ENCODE results near the gene COL4A2. TPM values are rescaled to one million over a fixed set of nuclear protein-coding genes. Genes with fewer than 3 reads are reported as not detected.
A peak's percentile ranks its signal among the peaks of the same experiment; 100 is the strongest.

COL4A2 gene
- polyA plus RNA-seq (2013, experiment 1 of 4): 127 TPM
- 125 TPM for polyA plus RNA-seq (2013, experiment 2 of 4)
- 124 TPM for polyA plus RNA-seq (2013, experiment 3 of 4)
- 132 TPM for polyA plus RNA-seq (2013, experiment 4 of 4)

GRCh38 chr13:110306960-110307766, at the start of gene COL4A2, which contains the start of gene COL4A1:
Gene COL4A2, plus strand, starts transcription at chr13:110307284. Its CDS starts 620 bp downstream, at chr13:110307904.
Gene COL4A1, minus strand, starts transcription at chr13:110307157. Its CDS starts 130 bp downstream, at chr13:110307027.
- H3K4me1 ChIP-seq (ENCODE audit: control insufficient read depth, insufficient read depth, low read length): peaks cover 22% of the 10 kb centered on the region

GRCh38 chr13:110257408-110257807, 49.7 kb upstream of the COL4A2 start:
- Histone ChIP-seq H3K27me3 (ENCODE audit: control insufficient read depth, insufficient read depth, low read length, poor library complexity, severe bottlenecking) (no peaks in the 10 kb centered on the region), H3K4me1 (ENCODE audit: control insufficient read depth, insufficient read depth, low read length) (no peaks in the 10 kb centered on the region), H3K4me3 (ENCODE audit: insufficient read depth, low read depth, low read length) (no peak overlapping the region), H3K36me3 (ENCODE audit: control insufficient read depth, insufficient read depth, low read length) (no peaks in the 10 kb centered on the region), H3K9me3 (ENCODE audit: control insufficient read depth, low read length) (no peaks in the 10 kb centered on the region), H3K27ac (ENCODE audit: insufficient read depth, low read depth, low read length, poor library complexity, severe bottlenecking) (no peak overlapping the region)
- 90 to 99% methylated on average over 3 of the region's 3 CpGs for WGBS, 2 experiments

More at GRCh38 chr13:110306960-110307766, at the start of gene COL4A2, which contains the start of gene COL4A1:
- peaks cover 8% of the 10 kb centered on the region for H3K27me3 ChIP-seq (ENCODE audit: control insufficient read depth, insufficient read depth, low read length, poor library complexity, severe bottlenecking)
- WGBS, 2 experiments: 0 to 1% methylated on average over 96 of the region's 96 CpGs
- no peaks in the 10 kb centered on the region for H3K9me3 ChIP-seq (ENCODE audit: control insufficient read depth, low read length)
- H3K27ac ChIP-seq (ENCODE audit: insufficient read depth, low read depth, low read length, poor library complexity, severe bottlenecking): peak within 1 kb of the TSS; percentile 68
- peak within 1 kb of the TSS; percentile 78 for H3K4me3 ChIP-seq (ENCODE audit: insufficient read depth, low read depth, low read length)
- peaks cover 5% of the 10 kb centered on the region for H3K36me3 ChIP-seq (ENCODE audit: control insufficient read depth, insufficient read depth, low read length)

DNA sequence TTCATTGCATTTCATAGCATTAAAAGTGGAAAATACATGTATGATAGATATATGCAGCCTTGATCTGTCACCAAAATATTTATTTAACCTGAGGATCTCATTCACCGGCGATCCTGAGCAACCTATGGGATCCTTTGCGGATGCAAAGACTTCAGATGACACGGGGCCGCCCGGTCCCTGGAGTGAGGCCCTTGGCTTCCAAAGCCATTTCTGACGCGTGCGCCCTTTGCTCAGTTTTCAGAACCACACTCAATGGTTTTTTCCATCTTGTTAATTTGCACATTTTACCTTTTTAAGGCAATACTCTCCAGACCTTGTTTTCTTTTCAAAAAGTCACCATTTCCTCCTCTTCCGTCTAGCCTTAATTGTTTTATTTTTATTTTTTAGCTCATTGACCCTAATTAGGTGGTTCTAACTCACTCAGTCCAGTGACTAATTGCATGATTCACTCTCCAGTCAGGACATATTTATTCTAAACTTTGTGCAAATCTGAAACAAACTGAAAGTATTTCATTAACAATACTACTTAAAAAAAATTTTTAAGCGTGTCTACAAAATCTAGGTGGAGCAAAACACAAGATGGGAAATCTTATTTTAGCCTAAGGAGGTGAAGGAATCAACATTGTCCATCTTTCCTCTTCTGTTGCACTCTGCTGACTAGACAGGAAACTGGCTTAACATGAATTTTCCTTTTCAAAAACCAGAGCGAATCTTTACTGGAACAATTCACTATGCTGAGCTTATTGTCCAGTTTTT, 48.0 kb upstream of the COL4A2 start:
- H3K4me3 ChIP-seq (ENCODE audit: insufficient read depth, low read depth, low read length): no peak overlapping the region
- H3K4me1 ChIP-seq (ENCODE audit: control insufficient read depth, insufficient read depth, low read length): no peaks in the 10 kb centered on the region
- no peaks in the 10 kb centered on the region for H3K27me3 ChIP-seq (ENCODE audit: control insufficient read depth, insufficient read depth, low read length, poor library complexity, severe bottlenecking)
- H3K9me3 ChIP-seq (ENCODE audit: control insufficient read depth, low read length): no peaks in the 10 kb centered on the region
- WGBS, 2 experiments: 94% methylated on average over 12 of the region's 12 CpGs
- no peaks in the 10 kb centered on the region for H3K36me3 ChIP-seq (ENCODE audit: control insufficient read depth, insufficient read depth, low read length)
- no peak overlapping the region for H3K27ac ChIP-seq (ENCODE audit: insufficient read depth, low read depth, low read length, poor library complexity, severe bottlenecking)

GRCh38 chr13:110259651-110260050, 47.4 kb upstream of the COL4A2 start:
- H3K36me3 ChIP-seq (ENCODE audit: control insufficient read depth, insufficient read depth, low read length): no peaks in the 10 kb centered on the region
- no peaks in the 10 kb centered on the region for H3K27me3 ChIP-seq (ENCODE audit: control insufficient read depth, insufficient read depth, low read length, poor library complexity, severe bottlenecking)
- H3K4me3 ChIP-seq (ENCODE audit: insufficient read depth, low read depth, low read length): no peak overlapping the region
- H3K9me3 ChIP-seq (ENCODE audit: control insufficient read depth, low read length): no peaks in the 10 kb centered on the region
- WGBS, 2 experiments: 93 to 95% methylated on average over 5 to 6 of the region's 6 CpGs
- H3K4me1 ChIP-seq (ENCODE audit: control insufficient read depth, insufficient read depth, low read length): peaks cover 1% of the 10 kb centered on the region
- H3K27ac ChIP-seq (ENCODE audit: insufficient read depth, low read depth, low read length, poor library complexity, severe bottlenecking): no peak overlapping the region

DNA sequence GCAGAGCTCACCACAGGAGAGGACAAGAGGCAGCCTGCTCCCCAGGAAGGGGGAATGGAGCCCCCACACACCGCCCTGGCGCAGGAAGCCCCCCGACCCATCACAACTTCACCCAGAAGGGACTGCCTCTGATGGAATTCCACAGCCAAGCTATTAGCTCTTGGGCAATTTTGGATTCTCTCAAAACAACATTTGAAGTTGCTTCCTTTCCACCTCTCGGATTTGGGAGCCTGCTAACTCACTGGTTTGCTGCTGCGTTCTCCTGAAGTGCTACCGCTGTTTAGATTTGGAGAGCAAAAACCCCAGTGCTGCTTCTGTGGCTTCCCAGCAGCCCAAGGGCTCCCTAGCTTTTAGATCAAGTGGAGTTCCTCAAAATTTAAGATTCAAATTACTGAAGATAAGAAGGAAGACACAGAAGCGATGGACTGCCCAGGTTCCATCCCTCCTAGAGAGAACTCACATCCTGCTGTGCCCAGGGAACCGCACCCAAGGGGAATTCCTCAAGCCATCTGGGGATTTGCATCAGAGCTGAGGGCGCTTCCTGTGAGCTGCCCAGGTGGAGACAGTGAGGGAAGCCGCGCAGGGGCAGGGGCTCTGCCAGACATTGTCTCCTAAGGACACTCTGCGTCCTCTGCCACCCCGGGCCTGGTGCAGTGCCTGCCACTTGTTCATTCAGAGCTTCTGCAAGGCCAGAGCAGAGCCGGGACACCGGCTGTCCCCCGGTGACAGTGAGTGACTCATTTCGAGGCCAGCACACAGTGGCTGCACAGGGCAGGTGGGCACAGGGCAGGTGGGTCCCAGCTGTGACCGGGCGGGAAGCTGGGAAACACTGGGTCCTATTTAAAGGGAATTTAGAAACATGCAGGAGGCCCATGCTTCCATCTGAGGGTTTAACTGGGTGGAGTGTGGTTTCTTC, 45.7 kb upstream of the COL4A2 start:
- peaks cover 14% of the 10 kb centered on the region for H3K4me1 ChIP-seq (ENCODE audit: control insufficient read depth, insufficient read depth, low read length)
- no peak overlapping the region for H3K27ac ChIP-seq (ENCODE audit: insufficient read depth, low read depth, low read length, poor library complexity, severe bottlenecking)
- H3K9me3 ChIP-seq (ENCODE audit: control insufficient read depth, low read length): no peaks in the 10 kb centered on the region
- WGBS, 2 experiments: 78 to 79% methylated on average over 19 of the region's 19 CpGs
- H3K27me3 ChIP-seq (ENCODE audit: control insufficient read depth, insufficient read depth, low read length, poor library complexity, severe bottlenecking): no peaks in the 10 kb centered on the region
- H3K4me3 ChIP-seq (ENCODE audit: insufficient read depth, low read depth, low read length): no peak overlapping the region
- H3K36me3 ChIP-seq (ENCODE audit: control insufficient read depth, insufficient read depth, low read length): no peaks in the 10 kb centered on the region

- Histone ChIP-seq H3K27ac (ENCODE audit: insufficient read depth, low read depth, low read length, poor library complexity, severe bottlenecking) (no peak overlapping the region), H3K4me3 (ENCODE audit: insufficient read depth, low read depth, low read length) (no peak overlapping the region), H3K36me3 (ENCODE audit: control insufficient read depth, insufficient read depth, low read length) (no peaks in the 10 kb centered on the region), H3K4me1 (ENCODE audit: control insufficient read depth, insufficient read depth, low read length) (peaks cover 20% of the 10 kb centered on the region), H3K9me3 (ENCODE audit: control insufficient read depth, low read length) (no peaks in the 10 kb centered on the region), H3K27me3 (ENCODE audit: control insufficient read depth, insufficient read depth, low read length, poor library complexity, severe bottlenecking) (no peaks in the 10 kb centered on the region)
- whole genome bisulfite sequencing, 2 experiments: 90 to 92% methylated on average over 11 of the region's 11 CpGs
Observed at GRCh38 chr13:110262082-110262436, 45.0 kb upstream of the COL4A2 start.

DNA sequence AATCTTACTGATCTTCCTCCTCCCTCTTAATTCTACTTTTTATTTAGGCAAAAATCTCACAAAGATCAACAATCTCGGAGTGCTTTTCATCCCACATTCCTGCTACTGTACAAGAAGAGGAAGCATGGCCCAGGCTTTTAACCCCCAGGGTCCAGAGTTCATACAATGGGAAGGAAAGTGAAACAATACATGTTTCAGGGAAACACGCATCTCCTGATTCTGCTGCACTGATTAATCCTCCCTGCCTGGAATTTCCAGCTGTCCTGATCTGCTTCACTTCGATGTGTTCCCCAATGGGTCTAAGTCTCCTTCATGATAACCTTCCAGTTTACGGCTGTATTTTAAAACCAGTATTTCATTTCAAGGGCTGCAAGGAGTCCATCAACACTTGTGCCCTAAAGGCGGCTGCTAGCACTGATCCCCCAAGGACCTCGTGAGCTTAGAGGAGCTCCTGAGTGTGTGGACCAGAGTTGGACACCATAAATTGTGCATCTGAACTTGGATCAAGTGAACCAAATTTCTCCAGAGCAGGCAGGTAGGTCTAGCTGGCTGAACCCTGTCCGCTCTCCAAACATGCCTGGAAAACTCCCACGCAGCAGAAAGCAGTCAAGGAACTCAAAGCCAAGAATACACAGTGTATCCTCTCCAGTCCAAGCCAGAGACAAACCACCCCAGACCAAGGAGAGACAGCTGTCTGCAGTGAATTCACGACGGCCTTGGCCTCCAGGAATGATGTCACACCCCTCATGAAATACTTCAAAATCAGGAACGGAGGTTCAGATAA, 44.4 kb upstream of the COL4A2 start:
- Histone ChIP-seq H3K9me3 (ENCODE audit: control insufficient read depth, low read length) (no peaks in the 10 kb centered on the region), H3K4me3 (ENCODE audit: insufficient read depth, low read depth, low read length) (no peak overlapping the region), H3K4me1 (ENCODE audit: control insufficient read depth, insufficient read depth, low read length) (peaks cover 22% of the 10 kb centered on the region), H3K27ac (ENCODE audit: insufficient read depth, low read depth, low read length, poor library complexity, severe bottlenecking) (no peak overlapping the region), H3K36me3 (ENCODE audit: control insufficient read depth, insufficient read depth, low read length) (no peaks in the 10 kb centered on the region), H3K27me3 (ENCODE audit: control insufficient read depth, insufficient read depth, low read length, poor library complexity, severe bottlenecking) (no peaks in the 10 kb centered on the region)
- WGBS, 2 experiments: 85 to 86% methylated on average over 11 of the region's 11 CpGs

DNA sequence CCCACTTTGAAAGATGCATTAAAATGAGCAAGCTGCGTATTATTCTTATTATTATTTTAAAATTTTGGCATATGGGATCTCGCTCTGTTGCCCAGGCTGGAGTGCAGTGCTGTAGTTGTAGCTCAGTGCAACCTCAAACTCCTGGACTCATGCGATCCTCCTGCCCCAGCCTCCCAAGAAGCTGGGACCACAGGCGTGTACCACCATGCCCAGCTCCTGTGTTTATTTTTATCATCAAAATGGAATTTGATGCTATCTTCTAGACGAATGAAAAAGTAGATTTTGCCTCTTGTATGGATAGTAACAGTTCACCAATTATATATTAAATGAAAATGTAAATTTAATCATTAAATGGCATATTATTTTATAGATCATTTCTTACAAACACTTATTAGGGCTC, 43.7 kb upstream of the COL4A2 start:
- Histone ChIP-seq H3K4me3 (ENCODE audit: insufficient read depth, low read depth, low read length) (no peak overlapping the region), H3K36me3 (ENCODE audit: control insufficient read depth, insufficient read depth, low read length) (no peaks in the 10 kb centered on the region), H3K27me3 (ENCODE audit: control insufficient read depth, insufficient read depth, low read length, poor library complexity, severe bottlenecking) (no peaks in the 10 kb centered on the region), H3K9me3 (ENCODE audit: control insufficient read depth, low read length) (no peaks in the 10 kb centered on the region), H3K4me1 (ENCODE audit: control insufficient read depth, insufficient read depth, low read length) (peaks cover 22% of the 10 kb centered on the region), H3K27ac (ENCODE audit: insufficient read depth, low read depth, low read length, poor library complexity, severe bottlenecking) (no peak overlapping the region)
- 81 to 86% methylated on average over 4 of the region's 5 CpGs for WGBS, 2 experiments

DNA sequence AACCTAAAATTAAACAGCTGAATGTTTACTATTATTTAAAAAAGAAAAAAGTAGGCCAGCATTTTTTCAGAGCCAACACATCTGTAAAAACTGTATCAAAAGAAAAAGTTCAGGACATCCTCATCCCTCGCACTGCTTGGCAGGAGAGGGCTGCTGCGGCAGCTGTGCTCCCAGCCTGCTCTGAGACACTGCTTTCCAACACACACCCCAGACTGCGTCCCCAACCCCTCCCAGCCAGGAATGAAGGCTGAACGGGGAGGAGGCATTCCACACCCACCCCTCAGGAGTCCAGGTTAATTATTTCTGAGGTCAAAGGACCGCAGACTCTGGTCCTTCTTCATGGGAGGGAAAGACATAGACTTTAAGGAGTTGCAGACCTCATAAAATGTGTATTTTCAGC, 43.2 kb upstream of the COL4A2 start:
- no peak overlapping the region for H3K27ac ChIP-seq (ENCODE audit: insufficient read depth, low read depth, low read length, poor library complexity, severe bottlenecking)
- no peaks in the 10 kb centered on the region for H3K27me3 ChIP-seq (ENCODE audit: control insufficient read depth, insufficient read depth, low read length, poor library complexity, severe bottlenecking)
- WGBS, 2 experiments: 58 to 70% methylated on average over 5 of the region's 5 CpGs
- H3K36me3 ChIP-seq (ENCODE audit: control insufficient read depth, insufficient read depth, low read length): no peaks in the 10 kb centered on the region
- no peaks in the 10 kb centered on the region for H3K9me3 ChIP-seq (ENCODE audit: control insufficient read depth, low read length)
- H3K4me1 ChIP-seq (ENCODE audit: control insufficient read depth, insufficient read depth, low read length): peaks cover 22% of the 10 kb centered on the region
- H3K4me3 ChIP-seq (ENCODE audit: insufficient read depth, low read depth, low read length): no peak overlapping the region
